Vagina (tissue), 2 donors: ENCODE measurements around the gene AP3S1.

Source experiments
- POLR2A ChIP-seq, 2 donors: fragments of 450-650 bp; IDR thresholded peaks; one replicate each; pipeline ENCODE4 v1.6.1; 2017; ENCODE audit warnings: antibody characterized with exemption in 2 of 2, mild to moderate bottlenecking in 2 of 2, moderate library complexity in 2 of 2
- TF ChIP-seq, protein P1 (sequence below), 3 experiments: fragments of 450-650 bp in 2 of 3; fragments of 200-600 bp in 1 of 3; sonication (generic) in 1 of 3; IDR thresholded peaks; one replicate each; pipeline ENCODE4 v1.5.1; 2017 to 2019; ENCODE audit warnings: antibody characterized with exemption in 3 of 3, mild to moderate bottlenecking in 2 of 3, moderate library complexity in 2 of 3

GRCh38 chr5:115930630-115931337, 89.0 kb downstream of the AP3S1 start:
- TF ChIP-seq, protein P1, sequence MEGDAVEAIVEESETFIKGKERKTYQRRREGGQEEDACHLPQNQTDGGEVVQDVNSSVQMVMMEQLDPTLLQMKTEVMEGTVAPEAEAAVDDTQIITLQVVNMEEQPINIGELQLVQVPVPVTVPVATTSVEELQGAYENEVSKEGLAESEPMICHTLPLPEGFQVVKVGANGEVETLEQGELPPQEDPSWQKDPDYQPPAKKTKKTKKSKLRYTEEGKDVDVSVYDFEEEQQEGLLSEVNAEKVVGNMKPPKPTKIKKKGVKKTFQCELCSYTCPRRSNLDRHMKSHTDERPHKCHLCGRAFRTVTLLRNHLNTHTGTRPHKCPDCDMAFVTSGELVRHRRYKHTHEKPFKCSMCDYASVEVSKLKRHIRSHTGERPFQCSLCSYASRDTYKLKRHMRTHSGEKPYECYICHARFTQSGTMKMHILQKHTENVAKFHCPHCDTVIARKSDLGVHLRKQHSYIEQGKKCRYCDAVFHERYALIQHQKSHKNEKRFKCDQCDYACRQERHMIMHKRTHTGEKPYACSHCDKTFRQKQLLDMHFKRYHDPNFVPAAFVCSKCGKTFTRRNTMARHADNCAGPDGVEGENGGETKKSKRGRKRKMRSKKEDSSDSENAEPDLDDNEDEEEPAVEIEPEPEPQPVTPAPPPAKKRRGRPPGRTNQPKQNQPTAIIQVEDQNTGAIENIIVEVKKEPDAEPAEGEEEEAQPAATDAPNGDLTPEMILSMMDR (IDR thresholded peaks at IDR 0.05), result no peak
- no peak for TF ChIP-seq POLR2A (IDR thresholded peaks at IDR 0.05)
